Measurements from ENCODE around the gene EEPD1.
"Not testable (repeated sequence)": the region's sequence is repeated elsewhere in the genome, so short reads cannot be mapped to it uniquely, and the experiment has no call there.

EEPD1 gene

GRCh38 chr7:36116347-36117202, 36.5 kb upstream of the EEPD1 start:
- DNase-seq (ENCODE audit: low read depth), result peak; percentile 10

GRCh38 chr7:36117203-36117840, 35.7 kb upstream of the EEPD1 start:
- DNase-seq (ENCODE audit: low read depth), result peak; percentile 10

More at GRCh38 chr7:36116347-36117202, 36.5 kb upstream of the EEPD1 start:
- Histone ChIP-seq H3K36me3 (ENCODE audit: control insufficient read depth, insufficient read depth, low read length, severe bottlenecking) (no peaks in the 10 kb centered on the region), H3K4me3 (ENCODE audit: low read length) (peak overlapping the region; percentile 8), H3K9ac (ENCODE audit: low read length) (peak overlapping the region; percentile 78), H3K4me1 (ENCODE audit: control insufficient read depth, insufficient read depth, low read length) (peaks cover 49% of the 10 kb centered on the region), H3K9me3 (ENCODE audit: control insufficient read depth, low read length) (no peaks in the 10 kb centered on the region), H3K27me3 (replicated peaks; ENCODE audit: control insufficient read depth, insufficient read depth, low read length) (no peaks in the 10 kb centered on the region)

GRCh38 chr7:36118344-36118743, 34.7 kb upstream of the EEPD1 start:
- Histone ChIP-seq H3K4me3 (ENCODE audit: low read length) (no peak overlapping the region), H3K36me3 (ENCODE audit: control insufficient read depth, insufficient read depth, low read length, severe bottlenecking) (no peaks in the 10 kb centered on the region), H3K9ac (ENCODE audit: low read length) (no peak overlapping the region), H3K9me3 (ENCODE audit: control insufficient read depth, low read length) (no peaks in the 10 kb centered on the region), H3K27me3 (replicated peaks; ENCODE audit: control insufficient read depth, insufficient read depth, low read length) (no peaks in the 10 kb centered on the region), H3K4me1 (ENCODE audit: control insufficient read depth, insufficient read depth, low read length) (peaks cover 49% of the 10 kb centered on the region)
- no peak for DNase-seq (ENCODE audit: low read depth)

More at GRCh38 chr7:36117203-36117840, 35.7 kb upstream of the EEPD1 start:
- peak overlapping the region; percentile 78 for H3K9ac ChIP-seq (ENCODE audit: low read length)
- H3K36me3 ChIP-seq (ENCODE audit: control insufficient read depth, insufficient read depth, low read length, severe bottlenecking), result no peaks in the 10 kb centered on the region
- no peaks in the 10 kb centered on the region for H3K27me3 ChIP-seq (replicated peaks; ENCODE audit: control insufficient read depth, insufficient read depth, low read length)
- no peak overlapping the region for H3K4me3 ChIP-seq (ENCODE audit: low read length)
- H3K4me1 ChIP-seq (ENCODE audit: control insufficient read depth, insufficient read depth, low read length), result peaks cover 49% of the 10 kb centered on the region
- H3K9me3 ChIP-seq (ENCODE audit: control insufficient read depth, low read length), result no peaks in the 10 kb centered on the region

DNA sequence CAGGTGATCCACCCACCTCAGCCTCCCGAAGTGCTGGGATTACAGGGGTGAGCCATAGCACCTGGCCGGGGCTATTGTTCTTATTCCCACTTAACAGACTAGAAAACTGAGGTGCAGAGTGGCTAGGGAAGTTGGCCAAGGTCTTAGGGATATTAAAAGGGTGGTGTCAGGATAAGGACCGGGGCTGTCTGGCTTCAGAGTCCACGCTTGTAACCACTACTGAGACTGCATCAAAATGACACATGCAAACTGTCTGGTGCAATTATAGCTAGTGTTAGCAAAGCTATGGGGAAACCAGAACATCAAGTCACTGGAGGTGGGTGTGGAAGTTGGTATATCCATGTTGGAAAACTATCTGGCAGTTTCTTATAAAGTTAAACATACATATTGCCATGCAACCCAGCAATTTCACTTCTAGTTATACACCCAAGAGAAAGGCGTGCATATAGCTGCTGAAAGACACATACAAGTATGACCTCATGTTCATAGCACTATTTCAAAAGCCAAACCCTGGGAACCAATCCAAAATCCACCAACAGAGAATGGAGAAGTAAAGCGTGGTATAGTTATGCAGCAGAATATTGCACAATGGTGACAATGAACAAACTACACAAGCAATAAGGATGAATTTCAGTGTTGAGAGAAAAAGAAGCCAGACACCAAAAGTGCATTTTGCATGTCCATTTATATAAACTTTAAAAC, 33.9 kb upstream of the EEPD1 start:
- Histone ChIP-seq H3K4me1 (ENCODE audit: control insufficient read depth, insufficient read depth, low read length) (peaks cover 49% of the 10 kb centered on the region), H3K9me3 (ENCODE audit: control insufficient read depth, low read length) (no peaks in the 10 kb centered on the region), H3K9ac (ENCODE audit: low read length) (peak overlapping the region; percentile 30), H3K36me3 (ENCODE audit: control insufficient read depth, insufficient read depth, low read length, severe bottlenecking) (no peaks in the 10 kb centered on the region), H3K27me3 (replicated peaks; ENCODE audit: control insufficient read depth, insufficient read depth, low read length) (no peaks in the 10 kb centered on the region), H3K4me3 (ENCODE audit: low read length) (peak overlapping the region; percentile 20)
- peak; percentile 98 for DNase-seq (ENCODE audit: low read depth)

DNA sequence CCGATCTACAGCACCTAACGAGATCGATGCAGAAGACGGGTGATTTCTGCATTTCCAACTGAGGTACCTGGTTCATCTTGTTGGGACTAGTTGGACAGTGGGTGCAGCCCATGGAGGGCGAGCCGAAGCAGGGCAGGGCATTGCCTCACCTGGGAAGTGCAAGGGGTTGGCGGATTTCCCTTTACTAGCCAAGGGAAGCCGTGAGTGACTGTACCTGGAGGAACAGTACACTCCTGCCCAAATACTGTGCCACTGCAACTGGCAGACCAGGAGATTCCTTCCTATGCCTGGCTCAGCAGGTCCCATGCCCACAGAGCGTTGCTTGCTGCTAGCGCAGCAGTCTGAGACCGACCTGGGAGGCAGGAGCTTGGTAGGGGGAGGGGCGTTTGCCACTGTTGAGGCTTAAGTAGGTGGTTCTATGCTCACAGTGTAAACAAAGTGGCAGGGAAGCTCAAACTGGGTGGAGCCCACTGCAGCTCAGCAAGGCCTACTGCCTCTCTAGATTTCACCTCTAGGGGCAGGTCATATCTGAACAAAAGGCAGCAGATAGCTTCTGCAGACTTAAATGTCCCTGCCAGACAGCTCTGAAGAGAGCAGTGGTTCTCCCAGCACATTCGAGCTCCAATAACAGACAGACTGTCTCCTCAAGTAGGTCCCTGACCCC, 32.9 kb upstream of the EEPD1 start:
- H3K36me3 ChIP-seq (ENCODE audit: control insufficient read depth, insufficient read depth, low read length, severe bottlenecking); H3K4me3 ChIP-seq (ENCODE audit: low read length); H3K27me3 ChIP-seq (replicated peaks; ENCODE audit: control insufficient read depth, insufficient read depth, low read length); DNase-seq (ENCODE audit: low read depth); H3K9me3 ChIP-seq (ENCODE audit: control insufficient read depth, low read length): not testable (repeated sequence)
- peak overlapping the region; percentile 30 for H3K9ac ChIP-seq (ENCODE audit: low read length)
- H3K4me1 ChIP-seq (ENCODE audit: control insufficient read depth, insufficient read depth, low read length), result peaks cover 46% of the 10 kb centered on the region

DNA sequence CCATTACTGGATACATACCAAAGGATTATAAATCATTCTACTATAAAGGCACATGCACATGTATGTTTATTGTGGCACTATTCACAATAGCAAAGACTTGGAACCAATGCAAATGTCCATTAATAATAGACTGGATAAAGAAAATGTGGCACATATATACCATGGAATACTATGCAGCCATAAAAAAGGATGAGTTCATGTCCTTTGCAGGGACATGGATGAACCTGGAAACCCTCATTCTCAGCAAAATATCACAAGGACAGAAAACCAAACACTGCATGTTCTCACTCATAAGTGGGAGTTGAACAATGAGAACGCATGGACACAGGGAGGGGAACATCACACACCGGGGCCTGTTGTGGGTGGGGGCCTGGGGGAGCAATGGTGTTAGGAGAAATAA, 27.4 kb upstream of the EEPD1 start:
- not testable (repeated sequence) for H3K9me3 ChIP-seq (ENCODE audit: control insufficient read depth, low read length); H3K9ac ChIP-seq (ENCODE audit: low read length); H3K27me3 ChIP-seq (replicated peaks; ENCODE audit: control insufficient read depth, insufficient read depth, low read length); DNase-seq (ENCODE audit: low read depth); H3K4me3 ChIP-seq (ENCODE audit: low read length); H3K36me3 ChIP-seq (ENCODE audit: control insufficient read depth, insufficient read depth, low read length, severe bottlenecking)
- peaks cover 24% of the 10 kb centered on the region for H3K4me1 ChIP-seq (ENCODE audit: control insufficient read depth, insufficient read depth, low read length)

DNA sequence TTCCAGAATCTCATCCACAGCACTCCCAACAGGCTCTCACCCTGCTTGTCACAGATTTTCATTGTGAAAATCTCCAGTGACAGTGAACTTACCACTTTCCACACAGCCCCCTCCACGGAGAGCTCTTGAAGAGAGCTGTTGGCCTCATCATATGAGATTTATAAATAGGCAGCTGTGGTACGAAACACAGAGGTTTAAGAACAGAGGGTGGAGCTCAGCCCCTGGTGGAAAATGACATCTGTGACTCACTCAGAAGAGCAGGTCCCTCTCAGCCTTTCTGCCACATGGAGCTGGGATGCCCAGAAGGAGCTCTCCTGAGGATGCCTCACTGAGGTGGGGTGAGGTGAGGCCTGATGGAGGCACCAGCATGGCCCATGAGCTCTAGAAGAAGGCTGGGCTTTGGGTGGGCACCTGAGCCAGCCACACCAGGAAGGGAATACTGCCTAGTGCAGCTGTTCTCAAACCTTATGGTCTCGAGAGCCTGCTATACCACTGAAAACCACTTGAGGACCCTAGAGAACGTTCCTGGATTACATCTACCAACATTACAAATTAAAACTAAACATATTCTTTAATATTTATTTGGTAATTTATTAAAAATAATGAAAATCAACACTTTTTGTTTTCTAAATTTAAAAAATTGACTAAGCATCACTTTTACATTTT, 25.8 kb upstream of the EEPD1 start:
- no peak overlapping the region for H3K4me3 ChIP-seq (ENCODE audit: low read length)
- H3K4me1 ChIP-seq (ENCODE audit: control insufficient read depth, insufficient read depth, low read length), result peaks cover 24% of the 10 kb centered on the region
- peak; percentile 6 for DNase-seq (ENCODE audit: low read depth)
- H3K9ac ChIP-seq (ENCODE audit: low read length), result no peak overlapping the region
- H3K27me3 ChIP-seq (replicated peaks; ENCODE audit: control insufficient read depth, insufficient read depth, low read length), result no peaks in the 10 kb centered on the region
- no peaks in the 10 kb centered on the region for H3K36me3 ChIP-seq (ENCODE audit: control insufficient read depth, insufficient read depth, low read length, severe bottlenecking)
- no peaks in the 10 kb centered on the region for H3K9me3 ChIP-seq (ENCODE audit: control insufficient read depth, low read length)

- Histone ChIP-seq H3K4me3 (ENCODE audit: low read length) (peak overlapping the region; percentile 61), H3K27me3 (replicated peaks; ENCODE audit: control insufficient read depth, insufficient read depth, low read length) (no peaks in the 10 kb centered on the region), H3K36me3 (ENCODE audit: control insufficient read depth, insufficient read depth, low read length, severe bottlenecking) (no peaks in the 10 kb centered on the region), H3K9ac (ENCODE audit: low read length) (peak overlapping the region; percentile 67), H3K4me1 (ENCODE audit: control insufficient read depth, insufficient read depth, low read length) (peaks cover 24% of the 10 kb centered on the region), H3K9me3 (ENCODE audit: control insufficient read depth, low read length) (no peaks in the 10 kb centered on the region)
- peak; percentile 75 for DNase-seq (ENCODE audit: low read depth)
These were observed 24.5 kb upstream of the EEPD1 start for GRCh38 chr7:36128448-36129047.

DNA sequence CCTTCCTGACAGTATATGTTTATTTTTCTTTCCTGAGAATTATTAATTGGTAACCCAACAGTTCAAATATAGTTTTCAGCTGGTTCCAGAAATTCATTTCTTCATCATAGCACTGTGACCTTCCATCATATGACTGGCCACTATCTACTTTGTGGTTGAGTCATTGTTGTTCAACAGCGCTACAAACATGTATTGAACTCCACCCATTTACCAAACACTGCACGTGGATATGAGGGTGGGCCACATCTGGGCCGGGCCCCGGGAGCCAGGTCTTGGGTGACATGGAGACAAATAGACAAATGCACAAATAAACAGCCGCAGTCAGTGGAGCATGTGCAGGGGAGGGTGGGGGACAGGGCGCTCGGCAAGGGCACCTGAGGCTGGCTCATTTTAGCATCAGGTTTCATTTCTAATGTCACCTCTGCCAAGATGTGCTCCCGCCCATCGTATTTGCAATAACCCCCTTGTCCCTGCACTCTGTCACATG, 24.0 kb upstream of the EEPD1 start:
- no peaks in the 10 kb centered on the region for H3K9me3 ChIP-seq (ENCODE audit: control insufficient read depth, low read length)
- no peaks in the 10 kb centered on the region for H3K27me3 ChIP-seq (replicated peaks; ENCODE audit: control insufficient read depth, insufficient read depth, low read length)
- H3K4me3 ChIP-seq (ENCODE audit: low read length), result peak overlapping the region; percentile 61
- H3K4me1 ChIP-seq (ENCODE audit: control insufficient read depth, insufficient read depth, low read length), result peaks cover 24% of the 10 kb centered on the region
- H3K9ac ChIP-seq (ENCODE audit: low read length), result peak overlapping the region; percentile 53
- DNase-seq (ENCODE audit: low read depth), result no peak
- no peaks in the 10 kb centered on the region for H3K36me3 ChIP-seq (ENCODE audit: control insufficient read depth, insufficient read depth, low read length, severe bottlenecking)

- no peak overlapping the region for H3K4me3 ChIP-seq (ENCODE audit: low read length)
- no peaks in the 10 kb centered on the region for H3K9me3 ChIP-seq (ENCODE audit: control insufficient read depth, low read length)
- peaks cover 24% of the 10 kb centered on the region for H3K4me1 ChIP-seq (ENCODE audit: control insufficient read depth, insufficient read depth, low read length)
- DNase-seq (ENCODE audit: low read depth), result no peak
- no peaks in the 10 kb centered on the region for H3K27me3 ChIP-seq (replicated peaks; ENCODE audit: control insufficient read depth, insufficient read depth, low read length)
- no peaks in the 10 kb centered on the region for H3K36me3 ChIP-seq (ENCODE audit: control insufficient read depth, insufficient read depth, low read length, severe bottlenecking)
- no peak overlapping the region for H3K9ac ChIP-seq (ENCODE audit: low read length)
These were observed 22.7 kb upstream of the EEPD1 start for GRCh38 chr7:36130236-36130945.
